Suprapubic skin (tissue), 4 donors: ENCODE measurements around the gene EEF1A1. TPM values are rescaled to one million over a fixed set of nuclear protein-coding genes. Genes with fewer than 3 reads are reported as not detected.
"Not testable (repeated sequence)": the region's sequence is repeated elsewhere in the genome, so short reads cannot be mapped to it uniquely, and the experiment has no call there.

Experiments
- DNase-seq, 2 donors: peaks; one replicate each; pipeline ENCODE4 v3.0.0-alpha.2; 2019; ENCODE audit warnings: low spot score in 2 of 2
- H3K27ac ChIP-seq: fragments of 200-600 bp; sonication (generic); one replicate; pipeline ENCODE4 v1.5.1; 2019
- H3K27me3 ChIP-seq: fragments of 200-600 bp; sonication (generic); one replicate; pipeline ENCODE4 v1.5.1; 2019
- H3K36me3 ChIP-seq: fragments of 200-600 bp; sonication (generic); one replicate; pipeline ENCODE4 v1.5.1; 2019
- H3K4me1 ChIP-seq: fragments of 200-600 bp; sonication (generic); one replicate; pipeline ENCODE4 v1.5.1; 2019
- H3K4me3 ChIP-seq: fragments of 200-600 bp; sonication (generic); one replicate; pipeline ENCODE4 v1.5.1; 2019; ENCODE audit warnings: mild to moderate bottlenecking
- H3K9me3 ChIP-seq: fragments of 200-600 bp; sonication (generic); one replicate; pipeline ENCODE4 v1.5.1; 2019
- EP300 ChIP-seq: sonication (generic); formaldehyde crosslinking; IDR thresholded peaks from one replicate; pipeline ENCODE4 v1.6.1; 2017; ENCODE audit warnings: antibody characterized with exemption
- POLR2A ChIP-seq, 2 donors: fragments of 450-650 bp; IDR thresholded peaks; one replicate each; pipeline ENCODE4 v1.6.1; 2017; ENCODE audit warnings: antibody characterized with exemption in 2 of 2, mild to moderate bottlenecking in 2 of 2, moderate library complexity in 2 of 2
- POLR2AphosphoS5 ChIP-seq, 3 donors: sonication (generic); formaldehyde crosslinking; IDR thresholded peaks; one replicate each; pipeline ENCODE4 v1.6.1; 2017; ENCODE audit warnings: antibody characterized with exemption in 3 of 3
- WGBS: methylation state at CpG from one replicate; pipeline ENCODE4 v1.1.5; 2018; 5-methylcytosine and 5-hydroxymethylcytosine counted together
- total RNA-seq, 4 donors: library from RNA; depleted of rRNA; stranded (reverse); fragments of >200 nt; gene quantifications; one replicate each; pipeline ENCODE4 v1.1.0, GENCODE V29; 2016
- TF ChIP-seq, protein P1 (sequence below), 2 donors: fragments of 200-600 bp in 1 of 2; fragments of 450-650 bp in 1 of 2; sonication (generic) in 1 of 2; IDR thresholded peaks; one replicate each; pipeline ENCODE4 v1.5.1; 2016 to 2019; ENCODE audit warnings: antibody characterized with exemption in 2 of 2, mild to moderate bottlenecking in 1 of 2, moderate library complexity in 1 of 2

EEF1A1 gene
- total RNA-seq, result over 10,000 TPM in 3 of 4 donors, 1,000 to 10,000 TPM in 1; 8,061 to 12,310 (median 11,939) TPM

DNA sequence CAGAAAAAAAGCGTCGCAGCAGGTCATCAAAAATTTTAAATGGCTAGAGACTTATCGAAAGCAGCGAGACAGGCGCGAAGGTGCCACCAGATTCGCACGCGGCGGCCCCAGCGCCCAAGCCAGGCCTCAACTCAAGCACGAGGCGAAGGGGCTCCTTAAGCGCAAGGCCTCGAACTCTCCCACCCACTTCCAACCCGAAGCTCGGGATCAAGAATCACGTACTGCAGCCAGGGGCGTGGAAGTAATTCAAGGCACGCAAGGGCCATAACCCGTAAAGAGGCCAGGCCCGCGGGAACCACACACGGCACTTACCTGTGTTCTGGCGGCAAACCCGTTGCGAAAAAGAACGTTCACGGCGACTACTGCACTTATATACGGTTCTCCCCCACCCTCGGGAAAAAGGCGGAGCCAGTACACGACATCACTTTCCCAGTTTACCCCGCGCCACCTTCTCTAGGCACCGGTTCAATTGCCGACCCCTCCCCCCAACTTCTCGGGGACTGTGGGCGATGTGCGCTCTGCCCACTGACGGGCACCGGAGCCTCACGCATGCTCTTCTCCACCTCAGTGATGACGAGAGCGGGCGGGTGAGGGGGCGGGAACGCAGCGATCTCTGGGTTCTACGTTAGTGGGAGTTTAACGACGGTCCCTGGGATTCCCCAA is at the start of gene EEF1A1:
EEF1A1 (minus strand) TSS at position 345 of the 663 bp plus-strand sequence. CDS start 1,006 bp downstream, outside the sequence.
- Histone ChIP-seq H3K27me3 (no peaks in the 10 kb centered on the region), H3K27ac (peak within 1 kb of the TSS; percentile 99), H3K36me3 (peaks cover 34% of the 10 kb centered on the region), H3K9me3 (no peaks in the 10 kb centered on the region), H3K4me3 (peak within 1 kb of the TSS; percentile 93), H3K4me1 (peaks cover 56% of the 10 kb centered on the region)
- TF ChIP-seq POLR2A (IDR thresholded peaks at IDR 0.05), result peak; percentile 99
- TF ChIP-seq POLR2AphosphoS5 (IDR thresholded peaks at IDR 0.05), result peak; percentile 99 to 100 (median 100)
- TF ChIP-seq EP300, result peak; percentile 63
- TF ChIP-seq, protein P1, sequence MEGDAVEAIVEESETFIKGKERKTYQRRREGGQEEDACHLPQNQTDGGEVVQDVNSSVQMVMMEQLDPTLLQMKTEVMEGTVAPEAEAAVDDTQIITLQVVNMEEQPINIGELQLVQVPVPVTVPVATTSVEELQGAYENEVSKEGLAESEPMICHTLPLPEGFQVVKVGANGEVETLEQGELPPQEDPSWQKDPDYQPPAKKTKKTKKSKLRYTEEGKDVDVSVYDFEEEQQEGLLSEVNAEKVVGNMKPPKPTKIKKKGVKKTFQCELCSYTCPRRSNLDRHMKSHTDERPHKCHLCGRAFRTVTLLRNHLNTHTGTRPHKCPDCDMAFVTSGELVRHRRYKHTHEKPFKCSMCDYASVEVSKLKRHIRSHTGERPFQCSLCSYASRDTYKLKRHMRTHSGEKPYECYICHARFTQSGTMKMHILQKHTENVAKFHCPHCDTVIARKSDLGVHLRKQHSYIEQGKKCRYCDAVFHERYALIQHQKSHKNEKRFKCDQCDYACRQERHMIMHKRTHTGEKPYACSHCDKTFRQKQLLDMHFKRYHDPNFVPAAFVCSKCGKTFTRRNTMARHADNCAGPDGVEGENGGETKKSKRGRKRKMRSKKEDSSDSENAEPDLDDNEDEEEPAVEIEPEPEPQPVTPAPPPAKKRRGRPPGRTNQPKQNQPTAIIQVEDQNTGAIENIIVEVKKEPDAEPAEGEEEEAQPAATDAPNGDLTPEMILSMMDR (IDR thresholded peaks at IDR 0.05), result no peak
- DNase-seq, result peak; percentile 100
- WGBS, result under 1% methylated on average over 51 of the region's 53 CpGs

DNA sequence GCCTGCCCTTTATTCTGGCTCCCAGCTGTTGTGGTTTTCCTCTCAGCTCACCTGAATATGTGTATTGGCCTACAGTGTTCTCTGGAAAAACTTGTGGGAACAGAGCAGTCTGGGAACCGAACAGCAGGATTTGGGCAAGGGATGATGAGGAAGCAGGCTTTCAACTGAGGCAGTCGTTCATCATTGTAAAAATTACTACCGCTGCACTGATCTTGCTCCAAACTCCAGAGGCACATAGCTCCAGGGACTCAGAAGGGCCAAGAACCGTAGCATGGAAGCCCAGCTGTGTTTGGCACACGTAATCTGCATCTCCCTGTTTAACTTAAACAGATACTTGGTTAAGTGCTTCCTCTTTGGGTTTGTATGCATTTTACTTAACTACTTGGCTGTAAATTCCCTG is 48.3 kb upstream of the EEF1A1 start:
- Histone ChIP-seq H3K9me3 (no peaks in the 10 kb centered on the region), H3K27ac (no peak overlapping the region), H3K4me3 (no peak overlapping the region), H3K4me1 (peaks cover 9% of the 10 kb centered on the region), H3K36me3 (no peaks in the 10 kb centered on the region), H3K27me3 (no peaks in the 10 kb centered on the region)
- 52% methylated on average over 5 of the region's 5 CpGs for WGBS
- TF ChIP-seq, protein P1 (IDR thresholded peaks at IDR 0.05), result no peak
- TF ChIP-seq POLR2A (IDR thresholded peaks at IDR 0.05) (no peak), EP300 (no peak), POLR2AphosphoS5 (IDR thresholded peaks at IDR 0.05) (no peak)
- DNase-seq, result no peak

DNA sequence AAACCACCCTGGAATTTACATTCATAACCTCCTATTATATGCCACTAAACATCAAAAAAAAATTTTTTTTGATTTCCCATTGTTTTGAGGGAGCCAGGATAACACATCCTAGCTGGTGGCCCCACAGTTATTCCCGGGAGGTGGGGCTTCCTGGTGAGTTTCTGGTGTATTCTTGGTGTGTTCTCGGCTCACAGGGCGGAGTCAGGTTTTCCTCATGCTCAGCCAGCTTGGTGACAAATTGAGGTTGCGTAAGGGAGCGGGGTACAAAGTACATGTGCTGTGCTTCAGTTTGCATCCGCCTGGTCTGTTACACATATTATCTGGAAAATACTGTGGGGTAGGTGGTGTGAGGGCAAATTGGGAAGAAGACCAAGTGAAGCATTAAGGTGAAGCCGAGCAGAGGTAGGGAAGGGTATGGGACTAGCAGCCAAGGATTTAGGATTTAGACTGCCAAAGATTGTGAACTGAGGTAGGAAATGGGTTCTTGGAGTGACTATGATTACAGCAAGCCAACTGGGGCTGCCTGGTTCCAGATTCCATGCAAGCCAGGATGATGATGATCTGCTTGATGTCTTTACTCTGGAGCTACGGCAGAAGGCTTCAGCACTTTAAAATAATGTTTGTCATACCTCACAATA is 46.2 kb upstream of the EEF1A1 start:
- no peaks in the 10 kb centered on the region for H3K36me3 ChIP-seq
- DNase-seq, result peak; percentile 85 to 90
- 60% methylated on average over 8 of the region's 8 CpGs for WGBS
- no peak overlapping the region for H3K4me3 ChIP-seq
- no peaks in the 10 kb centered on the region for H3K27me3 ChIP-seq
- no peaks in the 10 kb centered on the region for H3K9me3 ChIP-seq
- peaks cover 9% of the 10 kb centered on the region for H3K4me1 ChIP-seq
- H3K27ac ChIP-seq, result peak overlapping the region; percentile 42
- TF ChIP-seq, protein P1 (IDR thresholded peaks at IDR 0.05), result no peak
- TF ChIP-seq POLR2AphosphoS5 (IDR thresholded peaks at IDR 0.05) (peak in 2 of 3 donors; percentile 35 to 68), POLR2A (IDR thresholded peaks at IDR 0.05) (no peak)

DNA sequence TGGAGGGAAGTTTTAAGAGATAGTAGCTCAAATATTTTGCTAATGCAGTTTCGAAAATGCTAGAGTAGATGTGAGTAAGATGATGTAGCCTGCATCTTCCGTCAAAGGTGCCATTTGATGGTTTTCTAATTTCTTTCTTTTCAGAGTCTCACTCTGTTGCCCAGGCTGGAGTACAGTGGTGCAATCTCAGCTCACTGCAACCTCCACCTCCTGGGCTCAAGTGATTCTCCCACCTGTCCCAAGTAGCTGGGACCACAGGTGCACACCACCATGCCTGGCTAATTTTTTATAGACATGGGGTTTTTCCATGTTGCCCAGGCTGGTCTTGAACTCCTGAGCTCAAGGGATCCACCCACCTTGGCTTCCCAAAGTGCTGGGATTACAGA is 45.6 kb upstream of the EEF1A1 start:
- not testable (repeated sequence) for H3K27ac ChIP-seq, H3K27me3 ChIP-seq

DNA sequence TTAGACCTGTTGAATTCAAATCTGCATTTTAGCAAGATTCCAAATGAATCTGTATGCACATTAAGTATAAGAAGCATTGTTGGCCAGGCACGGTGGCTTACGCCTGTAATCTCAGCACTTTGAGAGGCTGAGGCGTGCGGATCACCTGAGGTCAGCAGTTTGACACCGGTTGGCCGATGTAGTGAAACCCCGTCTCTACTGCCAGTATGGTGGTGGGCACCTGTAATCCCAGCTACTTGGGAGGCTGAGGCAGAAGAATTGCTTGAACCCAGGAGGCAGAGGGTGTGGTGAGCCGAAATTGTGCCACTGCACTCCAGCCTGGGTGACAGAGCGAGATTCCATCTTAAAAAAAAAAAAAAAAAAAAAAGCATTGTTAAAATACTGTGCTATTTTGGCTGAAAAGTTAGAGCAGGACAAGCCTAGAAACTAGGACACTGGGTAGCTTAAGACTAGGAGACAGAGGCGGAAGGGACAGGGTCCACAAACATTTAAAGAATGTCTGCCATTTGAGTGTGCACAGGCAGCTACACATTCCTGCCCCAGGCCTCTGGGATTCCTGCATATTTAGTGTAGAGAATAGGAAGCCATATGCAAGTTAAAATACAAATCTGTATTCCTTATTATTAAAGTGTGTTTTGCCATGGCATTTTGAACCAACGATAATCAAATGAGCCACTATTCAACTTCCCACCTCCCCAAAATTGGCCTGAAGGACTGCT is 45.1 kb upstream of the EEF1A1 start:
- no peaks in the 10 kb centered on the region for H3K27me3 ChIP-seq
- WGBS, result 88% methylated on average over 11 of the region's 11 CpGs
- H3K36me3 ChIP-seq, result no peaks in the 10 kb centered on the region
- H3K9me3 ChIP-seq, result no peaks in the 10 kb centered on the region
- TF ChIP-seq POLR2AphosphoS5 (IDR thresholded peaks at IDR 0.05), result no peak
- no peak for DNase-seq
- H3K27ac ChIP-seq, result no peak overlapping the region
- H3K4me1 ChIP-seq, result peaks cover 9% of the 10 kb centered on the region
- H3K4me3 ChIP-seq, result no peak overlapping the region

More for the DNA sequence above, 45.6 kb upstream of the EEF1A1 start:
- H3K4me3 ChIP-seq, DNase-seq, H3K4me1 ChIP-seq, H3K36me3 ChIP-seq, H3K9me3 ChIP-seq: not testable (repeated sequence)
- 89% methylated on average over 2 of the region's 2 CpGs for WGBS
